ENCODE data around the gene DPP7. TPM values are rescaled to one million over a fixed set of nuclear protein-coding genes. Genes with fewer than 3 reads are reported as not detected.

The DPP7 gene
- total and polyA plus RNA-seq, 9 of the 15 experiments (the other 6 are each of a cell fraction or from before 2014, with no cell fraction given): 0.99 to 365 (median 132) TPM

DNA sequence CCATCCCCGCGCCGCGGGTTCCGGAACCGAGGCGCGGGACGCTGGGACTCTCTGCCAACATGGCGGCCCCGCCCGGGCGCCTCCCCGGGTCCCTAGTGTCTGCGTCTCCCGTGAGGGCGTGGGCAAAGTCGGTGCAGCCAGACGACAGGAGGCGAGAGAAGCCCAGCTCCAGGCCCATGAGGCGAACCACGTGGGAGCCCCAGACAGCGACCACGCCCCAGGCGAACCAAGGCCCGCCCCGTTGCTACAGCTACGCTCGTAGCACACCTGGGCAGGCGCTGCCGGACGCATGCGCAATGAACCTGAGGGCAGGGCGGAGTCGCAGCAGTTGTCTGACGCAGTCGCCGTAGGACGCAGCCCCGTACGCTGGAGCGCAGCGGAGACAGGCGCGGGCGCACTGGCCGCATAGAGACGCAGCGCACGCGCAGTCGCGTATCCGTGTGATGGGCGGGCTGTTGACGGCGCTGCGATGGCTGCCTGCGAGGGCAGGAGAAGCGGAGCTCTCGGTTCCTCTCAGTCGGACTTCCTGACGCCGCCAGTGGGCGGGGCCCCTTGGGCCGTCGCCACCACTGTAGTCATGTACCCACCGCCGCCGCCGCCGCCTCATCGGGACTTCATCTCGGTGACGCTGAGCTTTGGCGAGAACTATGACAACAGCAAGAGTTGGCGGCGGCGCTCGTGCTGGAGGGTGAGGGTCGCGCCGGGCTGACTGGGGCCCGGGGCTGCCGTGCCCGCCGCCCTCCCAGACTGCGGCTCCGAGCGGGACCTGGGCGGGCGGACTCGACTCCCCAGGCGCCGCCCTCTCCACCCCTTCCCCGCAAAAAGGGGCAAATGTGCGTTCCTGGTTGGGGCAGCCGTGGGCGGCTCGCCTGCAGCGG lies 27.8 kb downstream of the DPP7 start, which contains the start of gene MAN1B1 (continued):
- TF ChIP-seq, protein P1, sequence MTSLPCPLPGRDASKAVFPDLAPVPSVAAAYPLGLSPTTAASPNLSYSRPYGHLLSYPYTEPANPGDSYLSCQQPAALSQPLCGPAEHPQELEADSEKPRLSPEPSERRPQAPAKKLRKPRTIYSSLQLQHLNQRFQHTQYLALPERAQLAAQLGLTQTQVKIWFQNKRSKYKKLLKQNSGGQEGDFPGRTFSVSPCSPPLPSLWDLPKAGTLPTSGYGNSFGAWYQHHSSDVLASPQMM (CRISPR knock-in tag; IDR thresholded peaks at IDR 0.05): no peak
- TF ChIP-seq SRF (CRISPR knock-in tag; IDR thresholded peaks at IDR 0.05): peak in 1 of 2 experiments; percentile 53; a peak in 1 of 4 replicates
- peak; percentile 95 to 96 for TF ChIP-seq FOXK2 (conservative IDR thresholded peaks at IDR 0.05 in 1 of 2, IDR thresholded peaks at IDR 0.05 in 1 of 2; ENCODE audit: low read depth in 2 of 2)
- TF ChIP-seq SMAD4 (CRISPR knock-in tag; conservative IDR thresholded peaks at IDR 0.05): peak; percentile 56; the same call in 1 of the 2 replicates
- TF ChIP-seq THAP12 (CRISPR knock-in tag; IDR thresholded peaks at IDR 0.05): peak; percentile 4; the same call in 1 of the 2 replicates
- no peak for TF ChIP-seq LEF1 (IDR thresholded peaks at IDR 0.05)
- TF ChIP-seq OTX1 (CRISPR knock-in tag; IDR thresholded peaks at IDR 0.05): 0 out of 2 replicates have a peak, but pooled peaks have one; percentile 8
- 0 out of 2 replicates have a peak, but pooled peaks have one; percentile 83 for TF ChIP-seq RBM14 (IDR thresholded peaks at IDR 0.05; ENCODE audit: borderline replicate concordance, insufficient read depth, low read depth, low read length)
- TF ChIP-seq HDAC3 (IDR thresholded peaks at IDR 0.05; ENCODE audit: borderline replicate concordance, partially characterized antibody): peak; percentile 100
- TF ChIP-seq RBBP5 (IDR thresholded peaks at IDR 0.05; ENCODE audit: borderline replicate concordance, insufficient read depth, low read length, poor library complexity, severe bottlenecking): peak; percentile 17
- TF ChIP-seq KLF13 (tag; IDR thresholded peaks at IDR 0.05; ENCODE audit: borderline replicate concordance, low read depth): peak; percentile 73; the same call in 1 of the 2 replicates
- TF ChIP-seq WHSC1 (IDR thresholded peaks at IDR 0.05; ENCODE audit: low read length): no peak
- peak in 1 of 2 experiments; percentile 95; a peak in 2 of 4 replicates for TF ChIP-seq HDAC1 (IDR thresholded peaks at IDR 0.05)
- TF ChIP-seq SREBF1 (IDR thresholded peaks at IDR 0.05; ENCODE audit: borderline replicate concordance, low read depth, low read length): no peak
- 0 out of 4 replicates have a peak, but pooled peaks of 1 of the 2 experiments have one; percentile 13 for TF ChIP-seq ZMIZ1 (IDR thresholded peaks at IDR 0.05; ENCODE audit: low read depth in 2 of 2, low read length in 2 of 2)
- peak; percentile 18 for TF ChIP-seq NEUROD1 (IDR thresholded peaks at IDR 0.05; ENCODE audit: borderline replicate concordance, low read depth, low read length, partially characterized antibody)
- TF ChIP-seq NRF1 (conservative IDR thresholded peaks at IDR 0.05 in 1 of 2, IDR thresholded peaks at IDR 0.05 in 1 of 2): peak; percentile 100
- TF ChIP-seq, protein P2, sequence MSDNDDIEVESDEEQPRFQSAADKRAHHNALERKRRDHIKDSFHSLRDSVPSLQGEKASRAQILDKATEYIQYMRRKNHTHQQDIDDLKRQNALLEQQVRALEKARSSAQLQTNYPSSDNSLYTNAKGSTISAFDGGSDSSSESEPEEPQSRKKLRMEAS (CRISPR knock-in tag; IDR thresholded peaks at IDR 0.05): peak; percentile 98
- TF ChIP-seq BHLHE40 (IDR thresholded peaks at IDR 0.05; ENCODE audit: low read length): 0 out of 2 replicates have a peak, but pooled peaks have one; percentile 13

Measured in K562 (cell line).